ENCODE measurements around the gene PPM1F. TPM values are rescaled to one million over a fixed set of nuclear protein-coding genes. Genes with fewer than 3 reads are reported as not detected.

PPM1F gene
- total and polyA plus RNA-seq, 4 donors, result 1.8 to 15.5 (median 8.9) TPM

- H3K27me3 ChIP-seq (ENCODE audit: control insufficient read depth in 4 of 4, insufficient read depth in 4 of 4, low read length in 3 of 4), result no peaks in the 10 kb centered on the region
- no peak overlapping the region for H3K4me3 ChIP-seq (ENCODE audit: low read depth in 1 of 3, low read length in 3 of 3)
- DNase-seq (ENCODE audit: low spot score), result no peak
- WGBS, result 93% methylated on average over 18 of the region's 18 CpGs
- peaks cover 0 to 4% (median 0%) of the 10 kb centered on the region in 4 donors for H3K4me1 ChIP-seq (ENCODE audit: control insufficient read depth in 4 of 4, insufficient read depth in 4 of 4, low read length in 3 of 4)
- no peak overlapping the region for H3K9ac ChIP-seq (ENCODE audit: low read depth in 1 of 2, low read length in 2 of 2)
- no peaks in the 10 kb centered on the region for H3K9me3 ChIP-seq (ENCODE audit: control insufficient read depth in 4 of 4, low read length in 3 of 4)
- no peak overlapping the region for H3K27ac ChIP-seq (ENCODE audit: low read depth in 1 of 2, low read length in 2 of 2)
- TF ChIP-seq FOXA2 (IDR thresholded peaks at IDR 0.05) (no peak), HNF4A (conservative IDR thresholded peaks at IDR 0.05) (no peak), SP1 (IDR thresholded peaks at IDR 0.05) (no peak), CTCF (IDR thresholded peaks at IDR 0.05; ENCODE audit: low read depth, low read length, missing input control) (no peak)
- H3K36me3 ChIP-seq (ENCODE audit: control insufficient read depth in 4 of 4, insufficient read depth in 3 of 4, low read depth in 1 of 4, low read length in 3 of 4), result peaks cover 13 to 67% (median 46%) of the 10 kb centered on the region in 4 donors
Measured at GRCh38 chr22:21961127-21961867, 8.6 kb upstream of the PPM1F start.

GRCh38 chr22:21960200-21961126 lies 7.8 kb upstream of the PPM1F start:
- TF ChIP-seq RAD21 (IDR thresholded peaks at IDR 0.05) (no peak), JUND (IDR thresholded peaks at IDR 0.05) (no peak), MAX (IDR thresholded peaks at IDR 0.05) (no peak), YY1 (IDR thresholded peaks at IDR 0.05) (no peak), SP1 (IDR thresholded peaks at IDR 0.05) (no peak), NR2F2 (IDR thresholded peaks at IDR 0.05) (no peak), TAF1 (conservative IDR thresholded peaks at IDR 0.05) (no peak), ZBTB33 (IDR thresholded peaks at IDR 0.05) (no peak), HNF4G (IDR thresholded peaks at IDR 0.05) (no peak), CTCF (IDR thresholded peaks at IDR 0.05; ENCODE audit: low read depth, low read length, missing input control) (no peak), FOXA2 (IDR thresholded peaks at IDR 0.05) (no peak), HNF4A (conservative IDR thresholded peaks at IDR 0.05) (no peak), FOXA1 (IDR thresholded peaks at IDR 0.05) (no peak), GABPA (IDR thresholded peaks at IDR 0.05 in 1 of 2, conservative IDR thresholded peaks at IDR 0.05 in 1 of 2) (no peak), ATF3 (IDR thresholded peaks at IDR 0.05) (no peak), EGR1 (IDR thresholded peaks at IDR 0.05; ENCODE audit: low read depth in 2 of 2) (no peak), RXRA (IDR thresholded peaks at IDR 0.05) (no peak), REST (IDR thresholded peaks at IDR 0.05) (no peak)
- Histone ChIP-seq H3K9me3 (ENCODE audit: control insufficient read depth in 4 of 4, low read length in 3 of 4) (no peaks in the 10 kb centered on the region), H3K9ac (ENCODE audit: low read depth in 1 of 2, low read length in 2 of 2) (no peak overlapping the region), H3K36me3 (ENCODE audit: control insufficient read depth in 4 of 4, insufficient read depth in 3 of 4, low read depth in 1 of 4, low read length in 3 of 4) (peaks cover 14 to 59% (median 42%) of the 10 kb centered on the region in 4 donors), H3K27me3 (ENCODE audit: control insufficient read depth in 4 of 4, insufficient read depth in 4 of 4, low read length in 3 of 4) (no peaks in the 10 kb centered on the region), H3K27ac (ENCODE audit: low read depth in 1 of 2, low read length in 2 of 2) (no peak overlapping the region), H3K4me1 (ENCODE audit: control insufficient read depth in 4 of 4, insufficient read depth in 4 of 4, low read length in 3 of 4) (peaks cover 0 to 4% (median 0%) of the 10 kb centered on the region in 4 donors), H3K4me3 (ENCODE audit: low read depth in 1 of 3, low read length in 3 of 3) (no peak overlapping the region)
- DNase-seq (ENCODE audit: low spot score), result no peak
- WGBS, result 93% methylated on average over 24 of the region's 24 CpGs

Data from liver (tissue), 9 donors.